HCT116 (cell line): ENCODE results near the gene UBE4A. TPM values are rescaled to one million over a fixed set of nuclear protein-coding genes. Genes with fewer than 3 reads are reported as not detected.

ENCODE experiments used
- ATAC-seq: fragments of 200-7000 bp; cut with Tn5 transposase; 2 replicates; pipeline ENCODE4 v1.9.1; 2020; ENCODE audit warnings: mild to moderate bottlenecking, moderate library complexity
- BruUV-seq: library from RNA; stranded (reverse); fragments of 400-500 nt; replicated peaks from 2 replicates; lab custom pipeline; 2021; lab: Mats Ljungman, UMichigan
- CTCF ChIA-PET: fragments of 300-600 bp; sonication (Branson Sonifier 250); formaldehyde crosslinking; loops from one replicate; lab custom pipeline; 2021; ENCODE audit warnings: antibody characterized with exemption; lab: Charles Lee
- POLR2A ChIA-PET: fragments of 300-600, 350-600 bp; sonication (Branson Sonifier 250); formaldehyde crosslinking; loops from one replicate; lab custom pipeline; 2021; ENCODE audit warnings: antibody characterized with exemption; lab: Charles Lee
- RAD21 ChIA-PET, 2 experiments: fragments of 300-600 bp; sonication (Branson Sonifier 250); formaldehyde crosslinking; loops; one replicate each; lab custom pipeline; 2023; ENCODE audit warnings: low total read pairs in 2 of 2; ENCODE audit not compliant: uncharacterized antibody in 2 of 2, unreplicated experiment in 2 of 2, low non-redundant PET in 1 of 2; lab: Charles Lee
- DNase-seq: peaks from one replicate; pipeline ENCODE4 v3.0.0-alpha.2; 2010; ENCODE audit warnings: low read depth, low spot score
- H2AFZ ChIP-seq: fragments of 200-600 bp; shearing (Covaris generic), sonication (generic); 2 replicates; pipeline ENCODE4 v1.6.1; 2017; ENCODE audit warnings: low read depth, mixed run types, mixed read lengths, antibody characterized with exemption, low read length; ENCODE audit not compliant: poor library complexity, severe bottlenecking
- H3K27ac ChIP-seq: 2 replicates; pipeline ENCODE4 v1.5.1; 2012; ENCODE audit warnings: low read depth, low read length
- H3K27me3 ChIP-seq: fragments of 200-600 bp; sonication (generic); 2 replicates; pipeline ENCODE4 v1.6.1; 2016; ENCODE audit warnings: mixed run types, low read length, mixed read lengths; ENCODE audit not compliant: insufficient read depth
- H3K36me3 ChIP-seq, 2 experiments: fragments of 200-500 bp in 1 of 2; fragments of 200-600 bp in 1 of 2; sonication (Bioruptor generic) in 1 of 2; sonication (generic) in 1 of 2; 2 replicates each; pipeline versions ENCODE4 v1.5.1 to v1.6.1; 2014 to 2016; ENCODE audit warnings: low read length in 2 of 2, inconsistent platforms in 1 of 2, mixed read lengths in 1 of 2, mixed run types in 1 of 2; ENCODE audit not compliant: insufficient read depth in 2 of 2, control insufficient read depth in 1 of 2
- H3K4me1 ChIP-seq, 2 experiments: fragments of 200-600 bp in 1 of 2; sonication (generic) in 1 of 2; 2 replicates each; pipeline versions ENCODE4 v1.5.1 to v1.6.1; 2012 to 2017; ENCODE audit warnings: low read length in 2 of 2, inconsistent platforms in 1 of 2, mild to moderate bottlenecking in 1 of 2, mixed read lengths in 1 of 2, mixed run types in 1 of 2, moderate library complexity in 1 of 2; ENCODE audit not compliant: insufficient read depth in 2 of 2, control insufficient read depth in 1 of 2
- H3K4me2 ChIP-seq: fragments of 200-600 bp; sonication (generic); 2 replicates; pipeline ENCODE4 v1.6.1; 2017; ENCODE audit warnings: mixed run types, low read length, mixed read lengths
- H3K4me3 ChIP-seq, 2 experiments: fragments of 200-600 bp in 1 of 2; sonication (generic) in 1 of 2; replicated peaks in 1 of 2; 2 replicates each; pipeline ENCODE4 v1.5.1; 2011 to 2016; ENCODE audit warnings: low read length in 2 of 2, control low read depth in 1 of 2, low read depth in 1 of 2, mild to moderate bottlenecking in 1 of 2, mixed read lengths in 1 of 2, mixed run types in 1 of 2
- H3K79me2 ChIP-seq: fragments of 200-600 bp; sonication (generic); 2 replicates; pipeline ENCODE4 v1.6.1; 2017; ENCODE audit warnings: mild to moderate bottlenecking, mixed run types, low read length, moderate library complexity, mixed read lengths; ENCODE audit not compliant: insufficient read depth
- H3K9ac ChIP-seq: fragments of 200-600 bp; sonication (generic); 2 replicates; pipeline ENCODE4 v1.6.1; 2016; ENCODE audit warnings: low read length, mixed read lengths
- H3K9me2 ChIP-seq: fragments of 200-600 bp; sonication (generic), shearing (Covaris generic); 2 replicates; pipeline ENCODE4 v1.6.1; 2017; ENCODE audit warnings: mixed run types, mild to moderate bottlenecking, moderate library complexity; ENCODE audit not compliant: insufficient read depth
- H3K9me3 ChIP-seq, 2 experiments: fragments of 200-500 bp in 1 of 2; fragments of 200-600 bp in 1 of 2; sonication (Bioruptor generic) in 1 of 2; sonication (generic) in 1 of 2; 2 replicates each; pipeline ENCODE4 v1.6.1; 2014 to 2017; ENCODE audit warnings: low read length in 2 of 2, mixed read lengths in 2 of 2, inconsistent platforms in 1 of 2, low read depth in 1 of 2, mild to moderate bottlenecking in 1 of 2, mixed run types in 1 of 2, moderate library complexity in 1 of 2; ENCODE audit not compliant: control insufficient read depth in 1 of 2, insufficient read depth in 1 of 2
- H4K20me1 ChIP-seq: fragments of 200-600 bp; sonication (generic), shearing (Covaris generic); 2 replicates; pipeline ENCODE4 v1.6.1; 2017; ENCODE audit warnings: mixed run types, mild to moderate bottlenecking, moderate library complexity; ENCODE audit not compliant: insufficient read depth
- CEBPB ChIP-seq: IDR thresholded peaks from 2 replicates; pipeline ENCODE4 v1.6.1; 2012; ENCODE audit warnings: low read depth
- CTCF ChIP-seq, 3 experiments: fragments of 200-600 bp in 1 of 3; sonication (generic) in 1 of 3; IDR thresholded peaks in 2 of 3; conservative IDR thresholded peaks in 1 of 3; 2 replicates each; pipeline ENCODE4 v1.5.1; 2012 to 2017; ENCODE audit warnings: low read depth in 2 of 3, low read length in 2 of 3, antibody characterized with exemption in 1 of 3, borderline replicate concordance in 1 of 3, control low read depth in 1 of 3, mild to moderate bottlenecking in 1 of 3, mixed read lengths in 1 of 3, mixed run types in 1 of 3, moderate library complexity in 1 of 3; ENCODE audit not compliant: insufficient read depth in 1 of 3
- ELF1 ChIP-seq: IDR thresholded peaks from 2 replicates; pipeline ENCODE4 v1.6.1; 2012; ENCODE audit warnings: low read depth, borderline replicate concordance
- FOSL1 ChIP-seq: IDR thresholded peaks from 2 replicates; pipeline ENCODE4 v1.6.1; 2012; ENCODE audit warnings: low read depth
- JUND ChIP-seq: IDR thresholded peaks from 2 replicates; pipeline ENCODE4 v1.6.1; 2012
- POLR2AphosphoS5 ChIP-seq: IDR thresholded peaks from 2 replicates; pipeline ENCODE4 v1.6.1; 2011; ENCODE audit warnings: mild to moderate bottlenecking, low read depth, low read length, moderate library complexity
- RAD21 ChIP-seq: IDR thresholded peaks from 2 replicates; pipeline ENCODE4 v1.6.1; 2012; ENCODE audit warnings: low read depth, mild to moderate bottlenecking
- SP1 ChIP-seq: IDR thresholded peaks from 2 replicates; pipeline ENCODE4 v1.6.1; 2012; ENCODE audit warnings: low read depth
- SRF ChIP-seq: IDR thresholded peaks from 2 replicates; pipeline ENCODE4 v1.6.1; 2012; ENCODE audit warnings: low read depth
- TCF7L2 ChIP-seq: IDR thresholded peaks from 2 replicates; pipeline ENCODE4 v1.7.0; 2011; ENCODE audit warnings: borderline replicate concordance, inconsistent platforms; ENCODE audit not compliant: insufficient read depth, insufficient read length; ENCODE audit errors: extremely low read depth
- YY1 ChIP-seq: IDR thresholded peaks from 2 replicates; pipeline ENCODE4 v1.6.1; 2011; ENCODE audit warnings: low read length, low read depth, moderate library complexity, mild to moderate bottlenecking; ENCODE audit not compliant: insufficient replicate concordance; ENCODE audit errors: extremely low read depth
- ZNF274 ChIP-seq: fragments of 200-500 bp; sonication (Bioruptor generic); IDR thresholded peaks from 2 replicates; pipeline ENCODE4 v1.6.1; 2014; ENCODE audit warnings: mild to moderate bottlenecking, low read depth, low read length, inconsistent platforms
- intact Hi-C: fragments of 100-400 bp; cut with micrococcal nuclease; formaldehyde crosslinking; loops from 2 replicates; pipeline ENCODE4 v1.10.0; 2022
- total RNA-seq: library from RNA; stranded (reverse); gene quantifications from one replicate; pipeline ENCODE4 v1.2.1, GENCODE V29; 2021; ENCODE audit not compliant: unreplicated experiment
- TF ChIP-seq, protein P1 (sequence below): IDR thresholded peaks from 2 replicates; pipeline ENCODE4 v1.6.1; 2011; ENCODE audit warnings: mild to moderate bottlenecking, low read length, moderate library complexity; ENCODE audit not compliant: insufficient replicate concordance; ENCODE audit errors: extremely low read depth
- TF ChIP-seq, protein P2 (sequence below): IDR thresholded peaks from 2 replicates; pipeline ENCODE4 v1.6.1; 2012; ENCODE audit warnings: low read depth
- TF ChIP-seq, protein P3 (sequence below): IDR thresholded peaks from 2 replicates; pipeline ENCODE4 v1.6.1; 2012

Gene UBE4A
- total RNA-seq, 1 experiment from 2014 or later: 49.9 TPM

DNA sequence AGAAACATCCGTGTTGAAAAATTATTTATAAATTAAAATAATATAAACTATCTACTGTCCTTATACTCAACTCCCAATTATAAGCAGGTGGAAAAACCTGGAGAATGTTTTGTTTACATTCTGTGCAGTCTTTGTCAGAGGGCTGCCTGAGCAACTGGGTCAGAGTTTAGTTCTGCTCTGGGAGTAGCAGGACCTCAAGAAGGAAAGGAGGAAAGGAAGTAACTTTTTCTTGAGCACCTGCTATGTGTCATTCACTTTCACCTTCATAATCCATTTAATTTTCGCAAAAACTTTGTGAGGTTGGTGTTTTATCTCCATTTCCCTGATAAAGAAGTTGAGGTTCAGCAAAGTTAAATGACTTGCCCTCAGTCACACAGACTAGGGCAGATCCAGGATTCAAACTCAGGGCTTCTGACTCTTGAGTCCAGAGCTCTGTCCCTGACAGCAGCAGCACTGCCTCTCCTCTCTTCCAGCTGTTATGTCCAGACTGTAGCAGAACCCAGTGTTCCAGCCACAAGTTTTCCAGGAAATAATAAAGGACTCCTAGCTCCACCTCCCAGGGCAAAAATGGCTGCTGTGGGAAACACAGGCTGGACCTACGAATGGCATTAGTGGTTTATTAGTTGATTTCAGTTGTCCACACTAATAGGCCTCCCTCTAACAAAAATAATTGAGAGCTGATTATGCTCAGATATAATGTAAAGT, 48.5 kb upstream of the UBE4A start:
- H3K4me3 ChIP-seq: no peak overlapping the region
- TF ChIP-seq ZNF274: no peak
- TF ChIP-seq CEBPB: no peak
- no peak for TF ChIP-seq RAD21
- TF ChIP-seq JUND: no peak
- no peak for TF ChIP-seq POLR2AphosphoS5
- no peak for TF ChIP-seq SRF
- TF ChIP-seq, protein P1, sequence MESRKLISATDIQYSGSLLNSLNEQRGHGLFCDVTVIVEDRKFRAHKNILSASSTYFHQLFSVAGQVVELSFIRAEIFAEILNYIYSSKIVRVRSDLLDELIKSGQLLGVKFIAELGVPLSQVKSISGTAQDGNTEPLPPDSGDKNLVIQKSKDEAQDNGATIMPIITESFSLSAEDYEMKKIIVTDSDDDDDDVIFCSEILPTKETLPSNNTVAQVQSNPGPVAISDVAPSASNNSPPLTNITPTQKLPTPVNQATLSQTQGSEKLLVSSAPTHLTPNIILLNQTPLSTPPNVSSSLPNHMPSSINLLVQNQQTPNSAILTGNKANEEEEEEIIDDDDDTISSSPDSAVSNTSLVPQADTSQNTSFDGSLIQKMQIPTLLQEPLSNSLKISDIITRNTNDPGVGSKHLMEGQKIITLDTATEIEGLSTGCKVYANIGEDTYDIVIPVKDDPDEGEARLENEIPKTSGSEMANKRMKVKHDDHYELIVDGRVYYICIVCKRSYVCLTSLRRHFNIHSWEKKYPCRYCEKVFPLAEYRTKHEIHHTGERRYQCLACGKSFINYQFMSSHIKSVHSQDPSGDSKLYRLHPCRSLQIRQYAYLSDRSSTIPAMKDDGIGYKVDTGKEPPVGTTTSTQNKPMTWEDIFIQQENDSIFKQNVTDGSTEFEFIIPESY: no peak
- no peak for TF ChIP-seq YY1
- no peak for TF ChIP-seq CTCF (IDR thresholded peaks at IDR 0.05 in 2 of 3, conservative IDR thresholded peaks at IDR 0.05 in 1 of 3; ENCODE audit: borderline replicate concordance in 1 of 3, insufficient read depth in 1 of 3, low read depth in 2 of 3, low read length in 2 of 3)
- TF ChIP-seq FOSL1: no peak
- no peak for TF ChIP-seq TCF7L2
- TF ChIP-seq, protein P2, sequence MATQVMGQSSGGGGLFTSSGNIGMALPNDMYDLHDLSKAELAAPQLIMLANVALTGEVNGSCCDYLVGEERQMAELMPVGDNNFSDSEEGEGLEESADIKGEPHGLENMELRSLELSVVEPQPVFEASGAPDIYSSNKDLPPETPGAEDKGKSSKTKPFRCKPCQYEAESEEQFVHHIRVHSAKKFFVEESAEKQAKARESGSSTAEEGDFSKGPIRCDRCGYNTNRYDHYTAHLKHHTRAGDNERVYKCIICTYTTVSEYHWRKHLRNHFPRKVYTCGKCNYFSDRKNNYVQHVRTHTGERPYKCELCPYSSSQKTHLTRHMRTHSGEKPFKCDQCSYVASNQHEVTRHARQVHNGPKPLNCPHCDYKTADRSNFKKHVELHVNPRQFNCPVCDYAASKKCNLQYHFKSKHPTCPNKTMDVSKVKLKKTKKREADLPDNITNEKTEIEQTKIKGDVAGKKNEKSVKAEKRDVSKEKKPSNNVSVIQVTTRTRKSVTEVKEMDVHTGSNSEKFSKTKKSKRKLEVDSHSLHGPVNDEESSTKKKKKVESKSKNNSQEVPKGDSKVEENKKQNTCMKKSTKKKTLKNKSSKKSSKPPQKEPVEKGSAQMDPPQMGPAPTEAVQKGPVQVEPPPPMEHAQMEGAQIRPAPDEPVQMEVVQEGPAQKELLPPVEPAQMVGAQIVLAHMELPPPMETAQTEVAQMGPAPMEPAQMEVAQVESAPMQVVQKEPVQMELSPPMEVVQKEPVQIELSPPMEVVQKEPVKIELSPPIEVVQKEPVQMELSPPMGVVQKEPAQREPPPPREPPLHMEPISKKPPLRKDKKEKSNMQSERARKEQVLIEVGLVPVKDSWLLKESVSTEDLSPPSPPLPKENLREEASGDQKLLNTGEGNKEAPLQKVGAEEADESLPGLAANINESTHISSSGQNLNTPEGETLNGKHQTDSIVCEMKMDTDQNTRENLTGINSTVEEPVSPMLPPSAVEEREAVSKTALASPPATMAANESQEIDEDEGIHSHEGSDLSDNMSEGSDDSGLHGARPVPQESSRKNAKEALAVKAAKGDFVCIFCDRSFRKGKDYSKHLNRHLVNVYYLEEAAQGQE: no peak
- TF ChIP-seq ELF1: no peak
- no peak for TF ChIP-seq SP1
- TF ChIP-seq, protein P3, sequence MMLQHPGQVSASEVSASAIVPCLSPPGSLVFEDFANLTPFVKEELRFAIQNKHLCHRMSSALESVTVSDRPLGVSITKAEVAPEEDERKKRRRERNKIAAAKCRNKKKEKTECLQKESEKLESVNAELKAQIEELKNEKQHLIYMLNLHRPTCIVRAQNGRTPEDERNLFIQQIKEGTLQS: no peak
- TF ChIP-seq, all 23 proteins: peak for 0
- Histone ChIP-seq H3K27me3 (no peaks in the 10 kb centered on the region), H3K4me2 (no peak overlapping the region), H2AFZ (peak overlapping the region; percentile 24), H3K4me1 (no peaks in the 10 kb centered on the region), H3K9me3 (no peaks in the 10 kb centered on the region), H3K27ac (no peak overlapping the region), H3K79me2 (no peaks in the 10 kb centered on the region), H4K20me1 (no peaks in the 10 kb centered on the region), H3K9me2 (no peaks in the 10 kb centered on the region), H3K9ac (no peak overlapping the region), H3K36me3 (no peaks in the 10 kb centered on the region)
- CTCF ChIA-PET: interaction anchor here (1.0 to 1.5 kb wide), 2 partner anchors 15 to 112 kb away, joined by 6 to 8 read pairs; no protein-coding TSS in a partner anchor
- RAD21 ChIA-PET: interaction anchor here in 1 of 2 experiments (0.6 to 1.2 kb wide), 3 partner anchors 139 to 691 kb away, joined by 3 to 6 read pairs (median 4); no protein-coding TSS in a partner anchor
- intact Hi-C loops: no loop called here
- no peak for DNase-seq
- BruUV-seq: no TSS peak
- 0 out of 2 replicates have a peak, but pooled peaks have one; percentile 34 for ATAC-seq
- POLR2A ChIA-PET: interaction anchor here (0.8 kb wide), 1 partner anchor 9 kb away, joined by 3 read pairs; no protein-coding TSS in a partner anchor
